HepG2 (cell line): ENCODE results near the gene NSF. TPM values are rescaled to one million over a fixed set of nuclear protein-coding genes. Genes with fewer than 3 reads are reported as not detected.

ENCODE experiments used
- AKAP8 ChIP-seq: sonication (generic); formaldehyde crosslinking; IDR thresholded peaks from 2 replicates; pipeline ENCODE4 v1.5.1; 2020; ENCODE audit warnings: mild to moderate bottlenecking, missing genetic modification reagents
- ARHGAP35 ChIP-seq: sonication (generic); formaldehyde crosslinking; IDR thresholded peaks from 2 replicates; pipeline ENCODE4 v1.9.0; 2022; ENCODE audit warnings: mild to moderate bottlenecking, inconsistent platforms, moderate library complexity, missing genetic modification reagents, borderline replicate concordance
- CBX2 ChIP-seq, 2 experiments: fragments of 200-600 bp in 1 of 2; sonication (generic); formaldehyde crosslinking in 1 of 2; IDR thresholded peaks; 2 replicates each; pipeline versions ENCODE4 v1.7.0 to v1.8.1; 2018 to 2022; ENCODE audit warnings: low read depth in 2 of 2, low read length in 1 of 2, mild to moderate bottlenecking in 1 of 2, missing genetic modification reagents in 1 of 2
- CBX5 ChIP-seq: sonication (generic); formaldehyde crosslinking; IDR thresholded peaks from 2 replicates; pipeline ENCODE4 v1.4.0; 2020; ENCODE audit warnings: missing genetic modification reagents, borderline replicate concordance
- CCDC6 ChIP-seq: sonication (generic); formaldehyde crosslinking; IDR thresholded peaks from 2 replicates; pipeline ENCODE4 v1.8.1; 2022; ENCODE audit warnings: mild to moderate bottlenecking, missing genetic modification reagents, moderate library complexity
- MTA3 ChIP-seq: sonication (generic); formaldehyde crosslinking; IDR thresholded peaks from 2 replicates; pipeline ENCODE4 v1.4.0; 2020; ENCODE audit warnings: missing genetic modification reagents
- NBN ChIP-seq: fragments of 450-650 bp; conservative IDR thresholded peaks from 2 replicates; pipeline ENCODE4 v1.6.1; 2017
- SPEN ChIP-seq: sonication (generic); formaldehyde crosslinking; IDR thresholded peaks from 2 replicates; pipeline ENCODE4 v1.5.1; 2020; ENCODE audit warnings: low read depth, mild to moderate bottlenecking, missing genetic modification reagents
- SSRP1 ChIP-seq: IDR thresholded peaks from 2 replicates; pipeline ENCODE4 v1.6.1; 2016; ENCODE audit warnings: control low read depth
- XBP1 ChIP-seq: sonication (generic); formaldehyde crosslinking; IDR thresholded peaks from 2 replicates; pipeline ENCODE4 v1.5.0; 2020; ENCODE audit warnings: missing genetic modification reagents
- ZBTB21 ChIP-seq: sonication (generic); formaldehyde crosslinking; IDR thresholded peaks from 2 replicates; pipeline ENCODE4 v1.4.0; 2020; ENCODE audit warnings: missing genetic modification reagents
- ZNF30 ChIP-seq: sonication (generic); formaldehyde crosslinking; IDR thresholded peaks from 2 replicates; pipeline ENCODE4 v1.5.0; 2020; ENCODE audit warnings: mild to moderate bottlenecking, missing genetic modification reagents
- ZNF451 ChIP-seq: sonication (generic); formaldehyde crosslinking; IDR thresholded peaks from 2 replicates; pipeline ENCODE4 v1.5.0; 2020; ENCODE audit warnings: mild to moderate bottlenecking, missing genetic modification reagents
- ZNF557 ChIP-seq: sonication (generic); formaldehyde crosslinking; IDR thresholded peaks from 2 replicates; pipeline ENCODE4 v1.4.0; 2020; ENCODE audit warnings: missing genetic modification reagents
- ZNF780A ChIP-seq: sonication (generic); formaldehyde crosslinking; IDR thresholded peaks from 2 replicates; pipeline ENCODE4 v1.8.0; 2022; ENCODE audit warnings: mild to moderate bottlenecking, missing genetic modification reagents, moderate library complexity
- ZNF891 ChIP-seq: sonication (generic); formaldehyde crosslinking; IDR thresholded peaks from 2 replicates; pipeline ENCODE4 v1.5.0; 2020; ENCODE audit warnings: mild to moderate bottlenecking, missing genetic modification reagents
- polyA plus RNA-seq, 8 experiments: library from polyadenylated mRNA; depleted of rRNA in 3 of 8; stranded (reverse) in 7 of 8; unstranded in 1 of 8; fragments of >200 nt; fragmentation: Illumina TruSeq in 4 of 8; extraction: Trizol in 4 of 8; gene quantifications; 2 replicates each; pipeline versions ENCODE4 v1.2.1 to v1.2.3, GENCODE V29; 2011 to 2016; ENCODE audit warnings: low read depth in 4 of 8, missing spikeins in 1 of 8, mixed read lengths in 1 of 8; ENCODE audit not compliant: insufficient read depth in 1 of 8
- total RNA-seq, 5 experiments: library from RNA; depleted of rRNA; stranded (reverse); fragments of >200 nt; fragmentation: Illumina TruSeq; extraction: Trizol; gene quantifications; 2 replicates each; pipeline ENCODE4 v1.2.3, GENCODE V29; 2016; ENCODE audit warnings: low read depth in 1 of 5
- TF ChIP-seq, protein P1 (sequence below): sonication (generic); formaldehyde crosslinking; IDR thresholded peaks from 2 replicates; pipeline ENCODE4 v1.5.1; 2020; ENCODE audit warnings: mild to moderate bottlenecking, missing genetic modification reagents, moderate library complexity
- TF ChIP-seq, protein P2 (sequence below): sonication (generic); formaldehyde crosslinking; IDR thresholded peaks from 2 replicates; pipeline ENCODE4 v1.5.0; 2020; ENCODE audit warnings: missing genetic modification reagents, mild to moderate bottlenecking, borderline replicate concordance
- TF ChIP-seq, protein P3 (sequence below): sonication (generic); formaldehyde crosslinking; IDR thresholded peaks from one replicate; pipeline ENCODE4 v1.5.1; 2020; ENCODE audit warnings: mild to moderate bottlenecking, missing genetic modification reagents; ENCODE audit errors: not compliant biosample characterization

Gene NSF
- total and polyA plus RNA-seq, 2 of the 13 experiments (the other 11 are each of a cell fraction or from before 2014, with no cell fraction given) = 21.9 to 37.8 TPM

DNA sequence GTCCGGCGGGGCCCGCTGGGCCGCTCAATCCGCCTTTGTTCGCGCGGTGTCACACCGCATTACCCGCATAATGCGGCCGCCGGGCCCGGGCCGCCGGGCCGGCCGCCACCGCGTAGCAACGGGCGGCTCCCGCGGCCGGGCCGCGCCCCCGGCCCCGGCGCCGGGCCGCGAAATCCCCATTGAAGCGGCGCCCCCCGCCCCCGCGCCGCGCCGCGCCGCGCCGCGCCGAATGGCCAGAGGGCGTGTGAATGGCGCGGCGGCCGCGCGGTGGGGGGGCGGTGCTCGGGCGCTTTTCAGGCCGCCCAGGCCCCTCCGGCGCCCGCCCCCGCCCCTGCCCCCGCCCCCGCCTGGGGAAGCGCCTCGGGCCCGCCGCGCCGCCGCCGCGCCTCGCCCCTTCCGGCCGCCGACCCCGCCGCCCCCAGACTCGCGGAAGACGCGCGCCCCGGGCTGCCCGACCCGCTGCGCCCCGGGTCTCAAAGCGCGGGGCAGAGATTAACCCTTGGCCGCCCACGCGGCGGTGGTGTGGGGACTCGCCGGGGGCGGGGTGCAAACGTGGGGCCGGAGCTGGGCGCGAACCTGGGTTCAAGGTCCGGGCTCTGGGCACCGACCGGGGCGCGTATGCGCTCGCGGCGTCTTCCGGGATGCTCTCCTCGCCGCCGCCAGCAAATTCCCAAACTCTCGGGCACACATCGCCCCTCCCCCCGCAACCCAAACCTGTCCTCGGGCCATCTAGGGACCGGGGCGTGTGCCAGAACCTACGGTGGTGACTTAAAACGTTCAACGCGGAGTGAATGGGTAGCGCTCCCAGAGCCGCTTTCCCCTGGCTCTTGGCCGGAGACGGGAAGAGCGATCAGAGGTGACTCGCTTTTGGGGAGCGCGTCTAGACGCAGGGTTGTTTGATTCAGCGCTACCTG is 181.3 kb downstream of the NSF start (continued):
- TF ChIP-seq, protein P1, sequence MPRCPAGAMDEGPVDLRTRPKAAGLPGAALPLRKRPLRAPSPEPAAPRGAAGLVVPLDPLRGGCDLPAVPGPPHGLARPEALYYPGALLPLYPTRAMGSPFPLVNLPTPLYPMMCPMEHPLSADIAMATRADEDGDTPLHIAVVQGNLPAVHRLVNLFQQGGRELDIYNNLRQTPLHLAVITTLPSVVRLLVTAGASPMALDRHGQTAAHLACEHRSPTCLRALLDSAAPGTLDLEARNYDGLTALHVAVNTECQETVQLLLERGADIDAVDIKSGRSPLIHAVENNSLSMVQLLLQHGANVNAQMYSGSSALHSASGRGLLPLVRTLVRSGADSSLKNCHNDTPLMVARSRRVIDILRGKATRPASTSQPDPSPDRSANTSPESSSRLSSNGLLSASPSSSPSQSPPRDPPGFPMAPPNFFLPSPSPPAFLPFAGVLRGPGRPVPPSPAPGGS = 0 out of 2 replicates have a peak, but pooled peaks have one; percentile 48
- TF ChIP-seq ZNF30 (CRISPR knock-in tag) = no peak
- peak; percentile 91 for TF ChIP-seq SSRP1 (CRISPR knock-in tag)
- TF ChIP-seq CBX5 (CRISPR knock-in tag) = peak; percentile 54; the same call in 1 of the 2 replicates
- TF ChIP-seq ZNF891 (CRISPR knock-in tag) = peak; percentile 88
- peak; percentile 83; the same call in 1 of the 2 replicates for TF ChIP-seq ARHGAP35 (CRISPR knock-in tag)
- TF ChIP-seq AKAP8 (CRISPR knock-in tag) = peak; percentile 66; the same call in 1 of the 2 replicates
- TF ChIP-seq ZBTB21 (CRISPR knock-in tag) = no peak
- TF ChIP-seq CCDC6 (CRISPR knock-in tag) = peak; percentile 96
- TF ChIP-seq, protein P2, sequence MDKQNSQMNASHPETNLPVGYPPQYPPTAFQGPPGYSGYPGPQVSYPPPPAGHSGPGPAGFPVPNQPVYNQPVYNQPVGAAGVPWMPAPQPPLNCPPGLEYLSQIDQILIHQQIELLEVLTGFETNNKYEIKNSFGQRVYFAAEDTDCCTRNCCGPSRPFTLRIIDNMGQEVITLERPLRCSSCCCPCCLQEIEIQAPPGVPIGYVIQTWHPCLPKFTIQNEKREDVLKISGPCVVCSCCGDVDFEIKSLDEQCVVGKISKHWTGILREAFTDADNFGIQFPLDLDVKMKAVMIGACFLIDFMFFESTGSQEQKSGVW (CRISPR knock-in tag) = no peak
- peak; percentile 76; the same call in 1 of the 2 replicates for TF ChIP-seq ZNF557 (CRISPR knock-in tag)
- TF ChIP-seq, protein P3, sequence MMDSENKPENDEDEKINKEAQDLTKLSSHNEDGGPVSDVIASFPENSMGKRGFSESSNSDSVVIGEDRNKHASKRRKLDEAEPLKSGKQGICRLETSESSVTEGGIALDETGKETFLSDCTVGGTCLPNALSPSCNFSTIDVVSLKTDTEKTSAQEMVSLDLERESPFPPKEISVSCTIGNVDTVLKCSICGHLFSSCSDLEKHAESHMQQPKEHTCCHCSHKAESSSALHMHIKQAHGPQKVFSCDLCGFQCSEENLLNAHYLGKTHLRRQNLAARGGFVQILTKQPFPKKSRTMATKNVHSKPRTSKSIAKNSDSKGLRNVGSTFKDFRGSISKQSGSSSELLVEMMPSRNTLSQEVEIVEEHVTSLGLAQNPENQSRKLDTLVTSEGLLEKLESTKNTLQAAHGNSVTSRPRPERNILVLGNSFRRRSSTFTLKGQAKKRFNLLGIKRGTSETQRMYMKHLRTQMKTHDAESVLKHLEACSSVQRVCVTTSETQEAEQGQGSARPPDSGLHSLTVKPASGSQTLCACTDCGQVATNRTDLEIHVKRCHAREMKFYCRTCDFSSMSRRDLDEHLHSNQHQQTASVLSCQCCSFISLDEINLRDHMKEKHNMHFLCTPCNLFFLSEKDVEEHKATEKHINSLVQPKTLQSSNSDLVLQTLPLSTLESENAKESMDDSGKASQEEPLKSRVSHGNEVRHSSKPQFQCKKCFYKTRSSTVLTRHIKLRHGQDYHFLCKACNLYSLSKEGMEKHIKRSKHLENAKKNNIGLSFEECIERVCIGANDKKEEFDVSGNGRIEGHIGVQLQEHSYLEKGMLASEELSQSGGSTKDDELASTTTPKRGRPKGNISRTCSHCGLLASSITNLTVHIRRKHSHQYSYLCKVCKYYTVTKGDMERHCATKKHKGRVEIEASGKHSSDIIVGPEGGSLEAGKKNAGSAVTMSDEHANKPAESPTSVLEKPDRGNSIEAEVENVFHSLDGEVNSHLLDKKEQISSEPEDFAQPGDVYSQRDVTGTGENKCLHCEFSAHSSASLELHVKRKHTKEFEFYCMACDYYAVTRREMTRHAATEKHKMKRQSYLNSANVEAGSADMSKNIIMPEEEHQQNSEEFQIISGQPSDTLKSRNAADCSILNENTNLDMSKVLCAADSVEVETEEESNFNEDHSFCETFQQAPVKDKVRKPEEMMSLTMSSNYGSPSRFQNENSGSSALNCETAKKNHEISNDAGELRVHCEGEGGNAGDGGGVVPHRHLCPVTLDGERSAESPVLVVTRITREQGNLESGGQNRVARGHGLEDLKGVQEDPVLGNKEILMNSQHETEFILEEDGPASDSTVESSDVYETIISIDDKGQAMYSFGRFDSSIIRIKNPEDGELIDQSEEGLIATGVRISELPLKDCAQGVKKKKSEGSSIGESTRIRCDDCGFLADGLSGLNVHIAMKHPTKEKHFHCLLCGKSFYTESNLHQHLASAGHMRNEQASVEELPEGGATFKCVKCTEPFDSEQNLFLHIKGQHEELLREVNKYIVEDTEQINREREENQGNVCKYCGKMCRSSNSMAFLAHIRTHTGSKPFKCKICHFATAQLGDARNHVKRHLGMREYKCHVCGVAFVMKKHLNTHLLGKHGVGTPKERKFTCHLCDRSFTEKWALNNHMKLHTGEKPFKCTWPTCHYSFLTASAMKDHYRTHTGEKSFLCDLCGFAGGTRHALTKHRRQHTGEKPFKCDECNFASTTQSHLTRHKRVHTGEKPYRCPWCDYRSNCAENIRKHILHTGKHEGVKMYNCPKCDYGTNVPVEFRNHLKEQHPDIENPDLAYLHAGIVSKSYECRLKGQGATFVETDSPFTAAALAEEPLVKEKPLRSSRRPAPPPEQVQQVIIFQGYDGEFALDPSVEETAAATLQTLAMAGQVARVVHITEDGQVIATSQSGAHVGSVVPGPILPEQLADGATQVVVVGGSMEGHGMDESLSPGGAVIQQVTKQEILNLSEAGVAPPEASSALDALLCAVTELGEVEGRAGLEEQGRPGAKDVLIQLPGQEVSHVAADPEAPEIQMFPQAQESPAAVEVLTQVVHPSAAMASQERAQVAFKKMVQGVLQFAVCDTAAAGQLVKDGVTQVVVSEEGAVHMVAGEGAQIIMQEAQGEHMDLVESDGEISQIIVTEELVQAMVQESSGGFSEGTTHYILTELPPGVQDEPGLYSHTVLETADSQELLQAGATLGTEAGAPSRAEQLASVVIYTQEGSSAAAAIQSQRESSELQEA (CRISPR knock-in tag) = peak; percentile 29
- no peak for TF ChIP-seq CBX2 (IDR thresholded peaks at IDR 0.05; ENCODE audit: low read depth, low read length)
- TF ChIP-seq CBX2 (CRISPR knock-in tag; IDR thresholded peaks at IDR 0.05; ENCODE audit: low read depth) = no peak
- TF ChIP-seq MTA3 = no peak
- TF ChIP-seq SPEN = peak; percentile 78
- TF ChIP-seq ZNF780A (CRISPR knock-in tag) = no peak
- TF ChIP-seq ZNF451 (CRISPR knock-in tag) = peak; percentile 76; the same call in 1 of the 2 replicates
- no peak for TF ChIP-seq XBP1 (CRISPR knock-in tag)
- TF ChIP-seq NBN = no peak
